ENCODE results near the gene KRTAP12-4.

- TF ChIP-seq CTCF (IDR thresholded peaks at IDR 0.05) (no peak), REST (IDR thresholded peaks at IDR 0.05; ENCODE audit: insufficient read depth in 1 of 2, low read depth in 2 of 2, low read length in 1 of 2) (no peak), SIN3A (IDR thresholded peaks at IDR 0.05; ENCODE audit: borderline replicate concordance, insufficient read depth, low read depth, low read length) (no peak)
Observed at GRCh38 chr21:44612669-44613229, 41.7 kb downstream of the KRTAP12-4 start.
